Activated CD4-positive, alpha-beta memory T cell treated with anti-CD3 and anti-CD28 coated beads for 36 hours (primary cell): ENCODE results near the gene OSBPL10. TPM values are rescaled to one million over a fixed set of nuclear protein-coding genes. Genes with fewer than 3 reads are reported as not detected.
"Not testable (repeated sequence)": the region's sequence is repeated elsewhere in the genome, so short reads cannot be mapped to it uniquely, and the experiment has no call there.

ENCODE experiments used
- CTCF ChIA-PET: fragments of 350-600 bp; sonication (Branson Sonifier 250); formaldehyde crosslinking; loops from one replicate; lab custom pipeline; 2021; ENCODE audit warnings: antibody characterized with exemption, inconsistent platforms; lab: Charles Lee
- POLR2A ChIA-PET: fragments of 350-600 bp; sonication (Branson Sonifier 250); formaldehyde crosslinking; loops from one replicate; lab custom pipeline; 2021; ENCODE audit warnings: antibody characterized with exemption; lab: Charles Lee
- DNase-seq: peaks from one replicate; pipeline ENCODE4 v3.0.0-alpha.2; 2020
- H3K27ac Mint-ChIP-seq: one replicate; pipeline ENCODE4 v1.8.0; 2021; ENCODE audit warnings: mixed read lengths
- H3K27me3 Mint-ChIP-seq: one replicate; pipeline ENCODE4 v1.8.0; 2021; ENCODE audit warnings: mixed read lengths
- H3K36me3 Mint-ChIP-seq: one replicate; pipeline ENCODE4 v1.8.0; 2021; ENCODE audit warnings: mixed read lengths
- H3K4me1 Mint-ChIP-seq: one replicate; pipeline ENCODE4 v1.8.0; 2021; ENCODE audit warnings: low read depth, mixed read lengths
- H3K4me3 Mint-ChIP-seq: one replicate; pipeline ENCODE4 v1.8.0; 2021; ENCODE audit warnings: mild to moderate bottlenecking, mixed read lengths
- H3K9me3 Mint-ChIP-seq: one replicate; pipeline ENCODE4 v1.8.0; 2021; ENCODE audit warnings: mixed read lengths
- intact Hi-C: fragments of 100-400 bp; cut with micrococcal nuclease; formaldehyde crosslinking; loops from one replicate; pipeline ENCODE4 v1.15.1; 2023
- total RNA-seq, 2 experiments: library from RNA; stranded (reverse); gene quantifications; one replicate each; pipeline ENCODE4 v1.2.3, GENCODE V29; 2021

OSBPL10 gene
- total RNA-seq, 2 experiments from 2014 or later, result 3.4 to 3.5 TPM

DNA sequence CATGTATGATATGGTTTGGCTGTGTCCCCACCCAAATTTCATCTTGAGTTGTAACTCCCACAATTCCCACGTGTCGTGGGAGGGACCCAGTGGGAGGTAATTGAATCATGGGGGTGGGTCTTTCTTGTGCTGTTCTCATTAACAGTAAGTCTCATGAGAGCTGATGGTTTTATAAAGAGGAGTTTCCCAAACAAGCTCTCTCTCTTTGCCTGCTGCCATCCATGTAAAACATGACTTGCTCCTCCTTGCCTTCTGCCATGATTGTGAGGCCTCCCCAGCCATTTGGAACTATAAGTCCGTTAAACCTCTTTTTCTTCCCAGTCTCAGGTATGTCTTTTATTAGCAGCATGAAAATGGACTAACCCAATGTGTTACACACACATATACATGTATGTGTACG, 291.5 kb downstream of the OSBPL10 start:
- CTCF ChIA-PET, DNase-seq, H3K27ac Mint-ChIP-seq, H3K4me1 Mint-ChIP-seq, H3K9me3 Mint-ChIP-seq, H3K4me3 Mint-ChIP-seq, intact Hi-C loops, H3K27me3 Mint-ChIP-seq, POLR2A ChIA-PET, H3K36me3 Mint-ChIP-seq: not testable (repeated sequence)

DNA sequence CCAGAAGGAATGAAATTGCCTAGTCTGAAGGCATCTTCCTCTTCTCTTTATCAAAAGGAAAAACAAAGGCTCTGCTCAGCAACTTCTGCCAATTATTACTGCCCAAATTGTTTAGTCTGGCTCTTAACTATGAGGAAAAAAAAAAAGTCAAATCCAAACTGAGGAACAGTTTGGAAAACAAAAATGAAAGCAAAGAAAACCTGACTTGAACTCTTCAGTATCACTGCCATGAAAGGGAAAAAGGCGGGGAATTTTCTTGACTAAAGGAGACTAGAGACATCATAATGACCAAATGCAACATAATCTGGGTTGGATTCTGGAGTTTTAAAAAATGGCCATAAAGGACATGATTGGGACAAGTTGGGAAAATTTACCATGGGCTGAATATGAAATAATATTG, 292.1 kb downstream of the OSBPL10 start:
- ChIA-PET CTCF (no interaction called here), POLR2A (no interaction called here)
- Mint-ChIP-seq H3K27ac (no peak overlapping the region), H3K36me3 (peaks cover 4% of the 10 kb centered on the region), H3K4me3 (no peak overlapping the region), H3K9me3 (peaks cover 10% of the 10 kb centered on the region), H3K4me1 (no peaks in the 10 kb centered on the region), H3K27me3 (no peaks in the 10 kb centered on the region)
- no peak for DNase-seq
- intact Hi-C loops, result no loop called here

- POLR2A ChIA-PET, result no interaction called here
- intact Hi-C loops, result no loop called here
- no peak overlapping the region for H3K27ac Mint-ChIP-seq
- CTCF ChIA-PET, result interaction anchor here (0.5 kb wide), 1 partner anchor 280 kb away, joined by 3 read pairs; no protein-coding TSS in a partner anchor
- peaks cover 4% of the 10 kb centered on the region for H3K36me3 Mint-ChIP-seq
- H3K27me3 Mint-ChIP-seq, result no peaks in the 10 kb centered on the region
- peaks cover 10% of the 10 kb centered on the region for H3K9me3 Mint-ChIP-seq
- H3K4me1 Mint-ChIP-seq, result no peaks in the 10 kb centered on the region
- no peak for DNase-seq
- H3K4me3 Mint-ChIP-seq, result no peak overlapping the region
These were observed 293.9 kb downstream of the OSBPL10 start for GRCh38 chr3:31687020-31687802.

DNA sequence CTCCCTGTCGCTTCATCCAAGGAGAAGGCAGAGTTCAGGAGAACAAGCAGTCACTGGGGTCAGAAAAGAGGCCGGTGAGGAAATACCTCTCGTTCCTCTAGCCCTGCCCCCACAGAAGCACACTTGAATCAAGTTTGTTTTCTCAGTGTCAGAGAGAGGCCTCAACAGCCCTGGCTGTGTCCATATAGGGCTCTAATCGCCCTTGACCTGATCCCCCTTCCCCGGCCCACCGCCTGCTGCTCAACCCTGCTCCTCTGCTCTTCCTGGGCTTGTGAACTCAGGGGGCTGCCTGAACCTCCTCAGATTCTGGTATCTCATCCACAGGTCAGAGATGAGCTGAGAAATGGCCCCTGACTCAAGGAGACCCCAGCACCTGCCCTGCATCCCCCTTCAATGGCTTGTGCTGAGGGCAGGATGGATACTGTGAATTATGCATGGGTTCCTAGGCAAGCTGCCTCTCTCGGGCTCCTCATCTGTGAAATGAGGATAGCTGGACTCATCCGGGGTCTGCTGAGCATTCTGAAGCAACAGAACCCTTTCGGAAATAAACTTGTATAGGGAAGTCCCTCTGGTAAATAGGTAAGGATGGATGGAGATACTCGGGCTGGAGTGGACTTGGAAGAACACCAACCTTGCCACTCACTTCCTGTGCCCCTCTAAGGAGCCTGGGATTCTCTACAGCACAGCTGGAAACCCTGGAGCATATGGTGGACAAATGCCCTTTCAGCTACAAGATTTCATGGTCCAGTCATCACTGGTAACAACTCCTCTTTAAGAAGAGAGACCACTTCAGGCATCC, 300.8 kb downstream of the OSBPL10 start:
- no peaks in the 10 kb centered on the region for H3K4me1 Mint-ChIP-seq
- H3K36me3 Mint-ChIP-seq, result no peaks in the 10 kb centered on the region
- no peak for DNase-seq
- H3K9me3 Mint-ChIP-seq, result no peaks in the 10 kb centered on the region
- ChIA-PET CTCF (no interaction called here), POLR2A (no interaction called here)
- no peak overlapping the region for H3K27ac Mint-ChIP-seq
- no peaks in the 10 kb centered on the region for H3K27me3 Mint-ChIP-seq
- H3K4me3 Mint-ChIP-seq, result no peak overlapping the region
- intact Hi-C loops, result no loop called here

DNA sequence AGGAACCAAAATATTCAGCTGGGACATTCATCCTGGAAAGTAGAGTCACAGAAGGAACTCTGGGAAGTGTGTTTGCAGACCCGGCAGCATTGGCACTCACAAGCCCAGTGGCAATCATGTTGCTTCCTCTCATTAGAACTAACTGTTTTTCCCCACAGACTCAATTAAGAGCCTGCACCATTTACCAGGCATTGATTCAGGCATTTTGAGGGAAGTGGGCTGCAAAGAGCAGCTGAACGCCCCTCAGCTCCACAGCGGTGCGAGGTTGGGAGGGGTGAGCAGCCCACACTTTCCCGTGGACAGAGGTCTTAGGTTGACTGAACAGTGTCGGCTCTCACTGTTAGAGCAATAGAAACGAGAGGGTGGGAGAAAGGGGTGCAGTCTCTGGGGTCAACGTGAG, 304.5 kb downstream of the OSBPL10 start:
- intact Hi-C loops, result no loop called here
- H3K27me3 Mint-ChIP-seq, result no peaks in the 10 kb centered on the region
- CTCF ChIA-PET, result no interaction called here
- no peak overlapping the region for H3K4me3 Mint-ChIP-seq
- H3K27ac Mint-ChIP-seq, result no peak overlapping the region
- POLR2A ChIA-PET, result no interaction called here
- H3K9me3 Mint-ChIP-seq, result no peaks in the 10 kb centered on the region
- no peaks in the 10 kb centered on the region for H3K36me3 Mint-ChIP-seq
- no peaks in the 10 kb centered on the region for H3K4me1 Mint-ChIP-seq
- DNase-seq, result no peak

- Mint-ChIP-seq H3K9me3 (no peaks in the 10 kb centered on the region), H3K4me1 (peaks cover under 1% of the 10 kb centered on the region), H3K4me3 (no peak overlapping the region), H3K27ac (no peak overlapping the region), H3K27me3 (no peaks in the 10 kb centered on the region), H3K36me3 (no peaks in the 10 kb centered on the region)
- ChIA-PET CTCF (no interaction called here), POLR2A (no interaction called here)
- intact Hi-C loops, result no loop called here
- no peak for DNase-seq
These were observed 307.1 kb downstream of the OSBPL10 start for GRCh38 chr3:31673950-31674349.

DNA sequence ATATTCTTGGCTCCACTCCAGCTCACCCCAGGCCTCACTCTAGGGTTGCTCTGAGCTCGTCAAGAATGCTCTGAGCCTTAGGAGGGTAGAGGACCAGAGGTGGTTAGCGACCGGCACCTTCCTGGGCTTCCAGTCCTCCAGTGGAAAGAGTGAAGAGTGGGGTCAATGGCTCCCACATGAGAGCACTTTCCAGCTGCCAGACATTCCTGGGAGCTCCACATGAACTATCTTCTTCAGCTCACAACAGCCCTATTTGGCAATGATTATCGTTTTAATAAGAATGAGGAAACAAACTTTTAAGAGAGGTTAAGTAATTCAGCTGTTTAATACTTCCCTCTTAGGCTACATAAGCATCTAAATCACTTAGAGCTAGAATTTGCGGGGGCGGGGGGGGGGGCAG, 309.1 kb downstream of the OSBPL10 start:
- no peak overlapping the region for H3K4me3 Mint-ChIP-seq
- no peaks in the 10 kb centered on the region for H3K27me3 Mint-ChIP-seq
- ChIA-PET POLR2A (no interaction called here), CTCF (interaction anchor here (0.5 to 0.8 kb wide), 2 partner anchors 10 to 256 kb away, joined by 3 read pairs; no protein-coding TSS in a partner anchor)
- no peaks in the 10 kb centered on the region for H3K9me3 Mint-ChIP-seq
- no peak for DNase-seq
- H3K36me3 Mint-ChIP-seq, result no peaks in the 10 kb centered on the region
- H3K4me1 Mint-ChIP-seq, result peaks cover 5% of the 10 kb centered on the region
- intact Hi-C loops, result no loop called here
- H3K27ac Mint-ChIP-seq, result no peak overlapping the region

- CTCF ChIA-PET, result interaction anchor here (0.5 to 0.8 kb wide), 2 partner anchors 11 to 255 kb away, joined by 3 read pairs; no protein-coding TSS in a partner anchor
- no peak overlapping the region for H3K4me3 Mint-ChIP-seq
- no peaks in the 10 kb centered on the region for H3K36me3 Mint-ChIP-seq
- H3K27me3 Mint-ChIP-seq, result no peaks in the 10 kb centered on the region
- intact Hi-C loops, result no loop called here
- DNase-seq, result no peak
- peaks cover 5% of the 10 kb centered on the region for H3K4me1 Mint-ChIP-seq
- H3K27ac Mint-ChIP-seq, result no peak overlapping the region
- POLR2A ChIA-PET, result no interaction called here
- no peaks in the 10 kb centered on the region for H3K9me3 Mint-ChIP-seq
These were observed 309.6 kb downstream of the OSBPL10 start for GRCh38 chr3:31671451-31671850.

GRCh38 chr3:31670722-31671121, 310.3 kb downstream of the OSBPL10 start:
- no peak overlapping the region for H3K4me3 Mint-ChIP-seq
- intact Hi-C loops, result no loop called here
- peaks cover 5% of the 10 kb centered on the region for H3K4me1 Mint-ChIP-seq
- H3K36me3 Mint-ChIP-seq, result no peaks in the 10 kb centered on the region
- POLR2A ChIA-PET, result no interaction called here
- CTCF ChIA-PET, result no interaction called here
- no peak overlapping the region for H3K27ac Mint-ChIP-seq
- no peaks in the 10 kb centered on the region for H3K9me3 Mint-ChIP-seq
- no peaks in the 10 kb centered on the region for H3K27me3 Mint-ChIP-seq
- DNase-seq, result no peak

DNA sequence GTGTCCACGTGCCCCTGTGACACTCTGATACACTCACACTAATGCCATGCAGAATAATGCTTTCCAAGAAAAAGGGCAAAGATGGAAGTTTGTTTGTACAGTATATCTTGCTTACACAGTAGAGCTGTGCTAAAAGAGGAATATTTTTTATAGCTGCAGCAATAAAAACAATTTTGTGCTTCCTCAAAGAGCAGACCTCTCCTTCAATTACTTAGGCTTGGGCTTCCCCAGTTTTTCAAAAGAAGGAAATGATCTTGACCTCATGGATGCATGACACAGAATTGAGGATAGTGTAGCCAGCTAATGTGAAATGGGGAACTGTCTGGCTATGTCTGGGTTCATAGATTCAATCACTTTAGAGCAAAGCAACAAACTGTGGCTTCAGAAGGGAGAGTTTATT, 310.9 kb downstream of the OSBPL10 start:
- POLR2A ChIA-PET, result no interaction called here

GRCh38 chr3:31668242-31668641, 312.8 kb downstream of the OSBPL10 start:
- CTCF ChIA-PET, result no interaction called here
- intact Hi-C loops, result no loop called here
- Mint-ChIP-seq H3K4me1 (peaks cover 5% of the 10 kb centered on the region), H3K4me3 (no peak overlapping the region), H3K27me3 (no peaks in the 10 kb centered on the region), H3K36me3 (peaks cover 2% of the 10 kb centered on the region), H3K27ac (peak overlapping the region; percentile 24), H3K9me3 (no peaks in the 10 kb centered on the region)
- DNase-seq, result no peak
- POLR2A ChIA-PET, result interaction anchor here (0.6 kb wide), 1 partner anchor 1789 kb away, joined by 3 read pairs; no protein-coding TSS in a partner anchor

More for the DNA sequence above, 310.9 kb downstream of the OSBPL10 start:
- DNase-seq, result no peak
- H3K9me3 Mint-ChIP-seq, result no peaks in the 10 kb centered on the region
- H3K27ac Mint-ChIP-seq, result no peak overlapping the region
- H3K4me1 Mint-ChIP-seq, result peaks cover 5% of the 10 kb centered on the region
- intact Hi-C loops, result no loop called here
- H3K27me3 Mint-ChIP-seq, result no peaks in the 10 kb centered on the region
- no peaks in the 10 kb centered on the region for H3K36me3 Mint-ChIP-seq
- no peak overlapping the region for H3K4me3 Mint-ChIP-seq
- CTCF ChIA-PET, result interaction anchor here (1.1 kb wide), 1 partner anchor 23 kb away, joined by 3 read pairs; no protein-coding TSS in a partner anchor

GRCh38 chr3:31667582-31667981, 313.5 kb downstream of the OSBPL10 start:
- ChIA-PET POLR2A (no interaction called here), CTCF (no interaction called here)
- peaks cover 2% of the 10 kb centered on the region for H3K36me3 Mint-ChIP-seq
- H3K27me3 Mint-ChIP-seq, result no peaks in the 10 kb centered on the region
- DNase-seq, result no peak
- H3K4me3 Mint-ChIP-seq, result no peak overlapping the region
- no peak overlapping the region for H3K27ac Mint-ChIP-seq
- peaks cover 3% of the 10 kb centered on the region for H3K9me3 Mint-ChIP-seq
- intact Hi-C loops, result no loop called here
- H3K4me1 Mint-ChIP-seq, result peaks cover 5% of the 10 kb centered on the region
